ENCODE measurements around the gene LARP4B. TPM values are rescaled to one million over a fixed set of nuclear protein-coding genes. Genes with fewer than 3 reads are reported as not detected.

Gene LARP4B
- total RNA-seq, 3 donors from 2014 or later: 47.5 to 70.8 (median 68.5) TPM

DNA sequence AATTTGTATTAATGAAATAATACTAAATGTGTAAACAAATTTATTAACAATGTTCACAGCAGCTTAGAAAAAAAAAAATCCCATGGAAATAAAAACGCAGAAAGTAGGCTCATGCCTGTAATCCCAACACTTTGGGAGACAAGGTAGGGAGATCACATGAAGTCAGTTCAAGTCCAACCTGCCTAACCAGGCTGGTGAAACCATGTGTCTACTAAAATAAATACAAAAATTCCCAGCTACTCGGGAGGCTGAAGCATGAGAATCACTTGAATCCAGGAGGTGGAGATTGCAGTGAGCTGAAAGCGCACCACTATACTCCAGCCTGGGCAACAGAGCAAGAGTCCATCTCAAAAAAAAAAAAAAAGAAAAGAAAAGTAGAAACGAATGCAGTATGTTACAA lies 36.2 kb downstream of the LARP4B start:
- Histone ChIP-seq H3K27ac (no peak overlapping the region), H3K4me1 (no peaks in the 10 kb centered on the region), H3K9me3 (no peaks in the 10 kb centered on the region), H3K4me3 (no peak overlapping the region), H3K36me3 (no peaks in the 10 kb centered on the region), H3K27me3 (no peaks in the 10 kb centered on the region)
- TF ChIP-seq, protein P1, sequence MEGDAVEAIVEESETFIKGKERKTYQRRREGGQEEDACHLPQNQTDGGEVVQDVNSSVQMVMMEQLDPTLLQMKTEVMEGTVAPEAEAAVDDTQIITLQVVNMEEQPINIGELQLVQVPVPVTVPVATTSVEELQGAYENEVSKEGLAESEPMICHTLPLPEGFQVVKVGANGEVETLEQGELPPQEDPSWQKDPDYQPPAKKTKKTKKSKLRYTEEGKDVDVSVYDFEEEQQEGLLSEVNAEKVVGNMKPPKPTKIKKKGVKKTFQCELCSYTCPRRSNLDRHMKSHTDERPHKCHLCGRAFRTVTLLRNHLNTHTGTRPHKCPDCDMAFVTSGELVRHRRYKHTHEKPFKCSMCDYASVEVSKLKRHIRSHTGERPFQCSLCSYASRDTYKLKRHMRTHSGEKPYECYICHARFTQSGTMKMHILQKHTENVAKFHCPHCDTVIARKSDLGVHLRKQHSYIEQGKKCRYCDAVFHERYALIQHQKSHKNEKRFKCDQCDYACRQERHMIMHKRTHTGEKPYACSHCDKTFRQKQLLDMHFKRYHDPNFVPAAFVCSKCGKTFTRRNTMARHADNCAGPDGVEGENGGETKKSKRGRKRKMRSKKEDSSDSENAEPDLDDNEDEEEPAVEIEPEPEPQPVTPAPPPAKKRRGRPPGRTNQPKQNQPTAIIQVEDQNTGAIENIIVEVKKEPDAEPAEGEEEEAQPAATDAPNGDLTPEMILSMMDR (IDR thresholded peaks at IDR 0.05): no peak
- TF ChIP-seq POLR2AphosphoS5 (IDR thresholded peaks at IDR 0.05): no peak
- TF ChIP-seq POLR2A (IDR thresholded peaks at IDR 0.05): no peak
- intact Hi-C loops (cut with DNase I; ENCODE audit: low total_unique reads): no loop called here
- no peak for DNase-seq (ENCODE audit: low spot score in 2 of 2)

DNA sequence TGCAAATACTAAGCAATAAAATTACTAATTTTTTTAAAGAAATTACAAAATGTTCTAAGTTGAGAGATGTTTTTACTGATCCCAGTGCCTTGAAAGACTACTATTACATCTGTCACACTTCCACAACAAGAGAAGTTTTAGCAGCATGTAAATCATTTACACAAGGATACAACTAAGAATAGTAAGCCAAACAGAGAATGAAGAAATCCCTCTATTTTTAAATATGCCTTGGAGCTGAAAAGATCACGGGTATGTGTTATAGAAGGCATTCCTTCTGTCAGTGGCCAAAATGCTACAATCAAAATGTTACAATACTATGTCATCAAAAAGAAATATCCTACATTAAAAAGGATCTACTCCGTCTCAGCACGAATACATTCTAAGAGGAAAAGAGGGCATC lies 52.6 kb downstream of the LARP4B start:
- intact Hi-C loops (cut with DNase I; ENCODE audit: low total_unique reads): no loop called here
- H3K36me3 ChIP-seq: no peaks in the 10 kb centered on the region
- no peaks in the 10 kb centered on the region for H3K4me1 ChIP-seq
- no peak for TF ChIP-seq POLR2AphosphoS5 (IDR thresholded peaks at IDR 0.05)
- TF ChIP-seq, protein P1 (IDR thresholded peaks at IDR 0.05): no peak
- TF ChIP-seq POLR2A (IDR thresholded peaks at IDR 0.05): no peak
- no peak overlapping the region for H3K4me3 ChIP-seq
- no peak for DNase-seq (ENCODE audit: low spot score in 2 of 2)
- H3K27ac ChIP-seq: peak overlapping the region in 1 of 2 donors; percentile 13
- no peaks in the 10 kb centered on the region for H3K27me3 ChIP-seq
- no peaks in the 10 kb centered on the region for H3K9me3 ChIP-seq

DNA sequence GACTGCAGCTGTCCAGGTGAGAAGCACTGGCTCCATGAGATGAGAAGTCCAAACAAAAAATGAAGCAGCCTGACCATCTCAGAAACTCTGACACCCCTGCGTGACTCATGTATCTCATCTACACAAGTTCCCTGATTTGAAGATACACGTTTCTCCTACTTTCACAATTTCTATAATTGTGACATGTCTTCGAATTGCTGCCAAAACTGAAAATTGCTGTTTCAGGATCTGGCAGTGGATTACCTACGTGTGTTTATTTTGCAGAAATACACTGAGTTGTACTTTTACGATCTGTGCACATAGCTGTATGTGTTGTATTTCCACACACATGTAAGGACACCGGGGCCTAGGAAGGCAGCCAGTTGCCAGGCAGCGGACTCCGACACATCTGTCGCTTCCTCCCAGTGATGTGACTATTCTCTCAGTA lies 53.2 kb downstream of the LARP4B start:
- TF ChIP-seq, protein P1 (IDR thresholded peaks at IDR 0.05): no peak
- TF ChIP-seq POLR2AphosphoS5 (IDR thresholded peaks at IDR 0.05): peak in 2 of 3 donors; percentile 35 to 36
- Histone ChIP-seq H3K27ac (peak overlapping the region in 1 of 2 donors; percentile 83), H3K36me3 (no peaks in the 10 kb centered on the region), H3K4me3 (no peak overlapping the region), H3K27me3 (no peaks in the 10 kb centered on the region), H3K4me1 (no peaks in the 10 kb centered on the region), H3K9me3 (no peaks in the 10 kb centered on the region)
- no peak for DNase-seq (ENCODE audit: low spot score in 2 of 2)
- intact Hi-C loops (cut with DNase I; ENCODE audit: low total_unique reads): no loop called here

DNA sequence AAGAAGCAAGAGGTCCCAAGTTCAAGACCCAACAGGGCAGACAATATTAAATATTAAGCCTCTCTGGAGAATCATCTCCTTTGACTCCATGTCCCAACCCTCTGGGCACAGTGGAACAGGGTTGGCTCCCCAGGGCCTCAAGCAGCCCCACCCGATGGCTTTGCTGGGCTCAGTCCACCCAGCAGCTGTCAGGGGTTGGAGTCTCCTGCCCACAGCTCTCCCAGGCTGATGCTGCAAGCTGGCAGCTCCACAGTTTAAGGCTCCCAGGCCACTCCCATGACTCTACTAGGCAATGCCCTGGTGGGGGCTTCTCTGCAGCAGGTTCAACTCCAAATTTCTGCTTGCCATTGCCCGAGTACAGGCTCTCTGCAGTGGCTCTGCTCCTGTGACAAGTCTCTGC lies 55.1 kb downstream of the LARP4B start:
- DNase-seq (ENCODE audit: low spot score in 2 of 2): no peak
- intact Hi-C loops (cut with DNase I; ENCODE audit: low total_unique reads): no loop called here
- Histone ChIP-seq H3K27ac (no peak overlapping the region), H3K9me3 (no peaks in the 10 kb centered on the region), H3K27me3 (no peaks in the 10 kb centered on the region), H3K4me3 (no peak overlapping the region), H3K4me1 (no peaks in the 10 kb centered on the region), H3K36me3 (no peaks in the 10 kb centered on the region)
- TF ChIP-seq POLR2AphosphoS5 (IDR thresholded peaks at IDR 0.05) (no peak), POLR2A (IDR thresholded peaks at IDR 0.05) (no peak)
- TF ChIP-seq, protein P1 (IDR thresholded peaks at IDR 0.05): no peak

DNA sequence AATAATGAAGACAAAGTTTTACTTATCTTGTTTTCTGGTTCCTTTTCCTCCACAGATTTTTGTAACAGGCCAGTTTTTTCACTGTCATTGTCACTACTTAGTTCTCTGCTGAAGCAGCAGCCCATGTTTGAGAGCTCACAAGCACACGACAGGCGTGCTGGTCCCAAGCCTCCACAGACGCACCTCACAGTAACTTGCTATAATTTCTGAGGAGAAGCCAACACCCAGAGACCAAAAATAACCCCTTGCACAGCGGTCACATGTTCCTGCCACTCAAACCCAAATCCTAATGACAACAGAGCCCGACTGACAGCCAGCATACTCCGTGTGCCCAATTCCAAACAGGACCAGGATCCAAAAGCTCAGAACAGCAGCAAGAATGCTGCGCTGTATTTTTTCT lies 58.5 kb downstream of the LARP4B start:
- Histone ChIP-seq H3K27me3 (no peaks in the 10 kb centered on the region), H3K4me1 (no peaks in the 10 kb centered on the region), H3K27ac (no peak overlapping the region), H3K4me3 (no peak overlapping the region), H3K36me3 (no peaks in the 10 kb centered on the region), H3K9me3 (no peaks in the 10 kb centered on the region)
- intact Hi-C loops (cut with DNase I; ENCODE audit: low total_unique reads): no loop called here
- TF ChIP-seq POLR2AphosphoS5 (IDR thresholded peaks at IDR 0.05) (no peak), POLR2A (IDR thresholded peaks at IDR 0.05) (no peak)
- TF ChIP-seq, protein P1 (IDR thresholded peaks at IDR 0.05): no peak
- no peak for DNase-seq (ENCODE audit: low spot score in 2 of 2)

Data from breast epithelium (tissue), 4 donors.